GM12878 (cell line): Measurements from ENCODE around the gene CEACAM3. TPM values are rescaled to one million over a fixed set of nuclear protein-coding genes. Genes with fewer than 3 reads are reported as not detected.

Source experiments
- ATAC-seq: fragments of 200-7000 bp; cut with Tn5 transposase; 3 replicates; pipeline ENCODE4 v1.9.1; 2020; ENCODE audit warnings: mild to moderate bottlenecking, moderate library complexity
- BruUV-seq: library from RNA; stranded (reverse); fragments of 400-500 nt; replicated peaks from 2 replicates; lab custom pipeline; 2021; lab: Mats Ljungman, UMichigan
- CTCF ChIA-PET: fragments of 300-600 bp; sonication (Branson Sonifier 250); formaldehyde crosslinking; extraction: SDS; loops from one replicate; lab custom pipeline; 2021; ENCODE audit warnings: inconsistent platforms; lab: Yijun Ruan, JAX
- POLR2A ChIA-PET: fragments of 350-600 bp; formaldehyde crosslinking; extraction: SDS; loops from one replicate; lab custom pipeline; 2021; ENCODE audit warnings: inconsistent platforms; lab: Charles Lee
- RAD21 ChIA-PET: fragments of 300-600 bp; sonication (Branson Sonifier 250); formaldehyde crosslinking; loops from one replicate; lab custom pipeline; 2023; ENCODE audit warnings: antibody characterized with exemption; ENCODE audit not compliant: unreplicated experiment; lab: Charles Lee
- SMC1A ChIA-PET: fragments of 300-600 bp; sonication (Branson Sonifier 250); formaldehyde crosslinking; loops from one replicate; lab custom pipeline; 2023; ENCODE audit not compliant: unreplicated experiment, uncharacterized antibody; lab: Charles Lee
- DNase-seq: peaks from one replicate; pipeline ENCODE4 v3.0.0-alpha.2; 2011; ENCODE audit warnings: low read depth, low spot score
- FAIRE-seq: peaks from 3 replicates; lab custom pipeline; 2011; peaks lifted over from hg19 to GRCh38; lab: Jason Lieb, UNC
- H2AFZ ChIP-seq: 2 replicates; pipeline ENCODE4 v1.6.0; 2011; ENCODE audit warnings: low read depth, low read length, control low read depth; ENCODE audit not compliant: control insufficient read depth
- H3K27ac ChIP-seq: 2 replicates; pipeline ENCODE4 v1.5.1; 2011; ENCODE audit warnings: control low read depth; ENCODE audit not compliant: control insufficient read depth, insufficient read depth
- H3K27me3 ChIP-seq, 2 experiments: replicated peaks in 1 of 2; 2 replicates each; pipeline versions ENCODE4 v1.6.0 to v1.6.1; 2011; ENCODE audit warnings: low read length in 1 of 2; ENCODE audit not compliant: control insufficient read depth in 2 of 2, insufficient read depth in 2 of 2
- H3K36me3 ChIP-seq, 2 experiments: 2 replicates each; pipeline ENCODE4 v1.5.1; 2011; ENCODE audit warnings: low read length in 1 of 2; ENCODE audit not compliant: control insufficient read depth in 2 of 2, insufficient read depth in 2 of 2
- H3K4me1 ChIP-seq: 2 replicates; pipeline ENCODE4 v1.6.1; 2011; ENCODE audit warnings: mild to moderate bottlenecking, low read length, moderate library complexity, mixed read lengths; ENCODE audit not compliant: control insufficient read depth, insufficient read depth
- H3K4me2 ChIP-seq: 2 replicates; pipeline ENCODE4 v1.6.0; 2011; ENCODE audit warnings: control low read depth; ENCODE audit not compliant: control insufficient read depth, insufficient read depth
- H3K4me3 ChIP-seq: fragments of 200-600 bp; sonication (generic); 2 replicates; pipeline ENCODE4 v1.5.1; 2016
- H3K79me2 ChIP-seq: 2 replicates; pipeline ENCODE4 v1.6.0; 2011; ENCODE audit warnings: low read length; ENCODE audit not compliant: control insufficient read depth, insufficient read depth
- H3K9ac ChIP-seq: 2 replicates; pipeline ENCODE4 v1.8.0; 2011; ENCODE audit warnings: low read length, control low read depth, mixed read lengths; ENCODE audit not compliant: control insufficient read depth, insufficient read depth
- H3K9me3 ChIP-seq: replicated peaks from 3 replicates; pipeline ENCODE4 v1.5.1; 2011; ENCODE audit warnings: mild to moderate bottlenecking, low read length; ENCODE audit not compliant: control insufficient read depth, insufficient read depth
- H4K20me1 ChIP-seq: 2 replicates; pipeline ENCODE4 v1.6.0; 2011; ENCODE audit not compliant: control insufficient read depth, insufficient read depth
- ATF7 ChIP-seq: fragments of 450-650 bp; IDR thresholded peaks from 2 replicates; pipeline ENCODE4 v1.6.1; 2016; ENCODE audit warnings: low read depth, mild to moderate bottlenecking
- CEBPB ChIP-seq, 2 experiments: fragments of 150-350 bp in 1 of 2; IDR thresholded peaks; 2 replicates each; pipeline ENCODE4 v1.6.1; 2012 to 2014; ENCODE audit warnings: low read depth in 2 of 2, low read length in 2 of 2, borderline replicate concordance in 1 of 2, inconsistent platforms in 1 of 2
- E2F4 ChIP-seq: IDR thresholded peaks from 2 replicates; pipeline ENCODE4 v1.6.1; 2012; ENCODE audit warnings: low read depth, low read length, improper control_type of control experiment
- GABPA ChIP-seq: IDR thresholded peaks from 2 replicates; pipeline ENCODE4 v1.6.1; 2014; ENCODE audit warnings: antibody characterized with exemption, low read depth, mild to moderate bottlenecking, inconsistent platforms
- IKZF1 ChIP-seq: fragments of 450-650 bp; conservative IDR thresholded peaks from 2 replicates; pipeline ENCODE4 v1.6.1; 2017; ENCODE audit warnings: antibody characterized with exemption, mild to moderate bottlenecking
- IRF5 ChIP-seq: fragments of 450-650 bp; IDR thresholded peaks from 2 replicates; pipeline ENCODE4 v1.6.1; 2017; ENCODE audit warnings: borderline replicate concordance
- NR2F1 ChIP-seq: fragments of 450-650 bp; conservative IDR thresholded peaks from 2 replicates; pipeline ENCODE4 v1.6.1; 2017; ENCODE audit warnings: mild to moderate bottlenecking
- PML ChIP-seq: IDR thresholded peaks from 2 replicates; pipeline ENCODE4 v1.6.1; 2012; ENCODE audit warnings: low read length, inconsistent platforms
- RUNX3 ChIP-seq: IDR thresholded peaks from 2 replicates; pipeline ENCODE4 v1.6.1; 2012; ENCODE audit warnings: low read length, inconsistent platforms
- SUZ12 ChIP-seq: fragments of 200-600 bp; sonication (generic); IDR thresholded peaks from one replicate; pipeline ENCODE4 v1.6.1; 2018; ENCODE audit warnings: antibody characterized with exemption, mild to moderate bottlenecking; ENCODE audit not compliant: unreplicated experiment
- ZBTB4 ChIP-seq: fragments of 450-650 bp; formaldehyde crosslinking; IDR thresholded peaks from 2 replicates; pipeline ENCODE4 v1.4.0; 2022; ENCODE audit warnings: mild to moderate bottlenecking, moderate library complexity
- ZNF207 ChIP-seq: fragments of 450-650 bp; IDR thresholded peaks from 2 replicates; pipeline ENCODE4 v1.6.1; 2014; ENCODE audit warnings: antibody characterized with exemption, mild to moderate bottlenecking, borderline replicate concordance
- WGBS: methylation state at CpG from one replicate; pipeline ENCODE4 v1.1.6; 2016; ENCODE audit warnings: low lambda C conversion rate; ENCODE audit not compliant: insufficient replicate concordance, insufficient coverage; ENCODE audit errors: missing lambda C conversion rate; 5-methylcytosine and 5-hydroxymethylcytosine counted together
- in situ Hi-C: fragments of 300-500 bp; cut with MboI; formaldehyde crosslinking; loops from 9 replicates; pipeline ENCODE4 v1.14.3; 2018; ENCODE audit warnings: mixed read lengths
- intact Hi-C: fragments of 100-400 bp; cut with micrococcal nuclease; formaldehyde crosslinking; loops from one replicate; pipeline ENCODE4 v1.14.2; 2022; ENCODE audit not compliant: unreplicated experiment
- polyA plus RNA-seq, 11 experiments: library from polyadenylated mRNA; depleted of rRNA in 4 of 11; unstranded in 6 of 11; stranded (reverse) in 5 of 11; fragments of >200 nt; fragmentation: Nextera tagmentation in 4 of 11; fragmentation: Illumina TruSeq in 1 of 11; extraction: Ambion mirVana in 4 of 11; extraction: Trizol in 1 of 11; gene quantifications; 1 replicate in 1 of 11; 2 replicates in 10 of 11; pipeline versions ENCODE4 v1.2.1 to v1.2.3, GENCODE V29; 2011 to 2016; ENCODE audit warnings: inconsistent platforms in 2 of 11, missing spikeins in 2 of 11, low read depth in 1 of 11
- total RNA-seq, 4 experiments: library from RNA; depleted of rRNA in 3 of 4; stranded (reverse); fragments of >200 nt in 3 of 4; fragmentation: Illumina TruSeq in 1 of 4; extraction: Trizol in 1 of 4; gene quantifications; 2 replicates each; pipeline versions ENCODE4 v1.2.1 to v1.2.3, GENCODE V29; 2013 to 2021

Gene CEACAM3
- total and polyA plus RNA-seq, 10 of the 15 experiments (the other 5 are each of a cell fraction or from before 2014, with no cell fraction given): not detected

- RAD21 ChIA-PET: no interaction called here
- Histone ChIP-seq H2AFZ (no peak overlapping the region), H4K20me1 (no peaks in the 10 kb centered on the region), H3K9me3 (no peaks in the 10 kb centered on the region), H3K9ac (no peak overlapping the region)
- DNase-seq: no peak
- FAIRE-seq: peak; percentile 31
- 7% methylated on average over 6 of the region's 6 CpGs for WGBS
- ATAC-seq: no peak
- in situ Hi-C loops: no loop called here
- POLR2A ChIA-PET: no interaction called here
- TF ChIP-seq ZNF207 (no peak), NR2F1 (no peak), CEBPB (IDR thresholded peaks at IDR 0.05; ENCODE audit: borderline replicate concordance in 1 of 2, low read depth in 2 of 2, low read length in 2 of 2) (no peak), RUNX3 (peak; percentile 29; the same call in 1 of the 2 replicates), IKZF1 (no peak), IRF5 (no peak)
- TF ChIP-seq, all 136 proteins: peak for 1
- SMC1A ChIA-PET: no interaction called here
- CTCF ChIA-PET: interaction anchor here (0.9 to 2.7 kb wide), 3 partner anchors 10 to 23 kb away, joined by 3 to 19 read pairs (median 3); no protein-coding TSS in a partner anchor
- Histone ChIP-seq H3K36me3 (no peaks in the 10 kb centered on the region), H3K27ac (no peak overlapping the region), H3K27me3 (no peaks in the 10 kb centered on the region; a peak in 3 of 4 replicates), H3K79me2 (no peaks in the 10 kb centered on the region), H3K4me3 (no peak overlapping the region), H3K4me1 (no peaks in the 10 kb centered on the region), H3K4me2 (no peak overlapping the region)
- intact Hi-C loops: no loop called here
- BruUV-seq: no TSS peak
These were observed 21.8 kb upstream of the CEACAM3 start for GRCh38 chr19:41774515-41774980.

GRCh38 chr19:41776700-41777099 lies 19.7 kb upstream of the CEACAM3 start:
- POLR2A ChIA-PET: no interaction called here
- no peak overlapping the region for H3K4me2 ChIP-seq
- in situ Hi-C loops: no loop called here
- H2AFZ ChIP-seq: no peak overlapping the region
- no peaks in the 10 kb centered on the region for H3K79me2 ChIP-seq
- H4K20me1 ChIP-seq: no peaks in the 10 kb centered on the region
- intact Hi-C loops: no loop called here
- no peak overlapping the region for H3K9ac ChIP-seq
- DNase-seq: no peak
- H3K9me3 ChIP-seq: no peaks in the 10 kb centered on the region
- no TSS peak for BruUV-seq
- RAD21 ChIA-PET: no interaction called here
- no peaks in the 10 kb centered on the region for H3K36me3 ChIP-seq
- TF ChIP-seq PML (no peak), ATF7 (no peak), ZBTB4 (CRISPR knock-in tag) (no peak), GABPA (no peak), SUZ12 (no peak), E2F4 (no peak), CEBPB (IDR thresholded peaks at IDR 0.05; ENCODE audit: borderline replicate concordance in 1 of 2, low read depth in 2 of 2, low read length in 2 of 2) (no peak)
- WGBS: 3% methylated on average over 2 of the region's 2 CpGs
- SMC1A ChIA-PET: interaction anchor here (0.9 to 1.3 kb wide), 2 partner anchors 15 to 24 kb away, joined by 3 read pairs; no protein-coding TSS in a partner anchor
- CTCF ChIA-PET: interaction anchor here (1.3 to 3.5 kb wide), 7 partner anchors 8 to 258 kb away, joined by 3 to 19 read pairs (median 8); no protein-coding TSS in a partner anchor
- FAIRE-seq: no peak
- H3K4me3 ChIP-seq: no peak overlapping the region
- H3K4me1 ChIP-seq: no peaks in the 10 kb centered on the region
- ATAC-seq: no peak
- no peaks in the 10 kb centered on the region; a peak in 3 of 4 replicates for H3K27me3 ChIP-seq
- H3K27ac ChIP-seq: no peak overlapping the region
